Measurements from ENCODE around the gene EGFLAM. TPM values are rescaled to one million over a fixed set of nuclear protein-coding genes. Genes with fewer than 3 reads are reported as not detected.

EGFLAM gene
- total RNA-seq, result 1 to 10 TPM; 3.5 to 6.7 (median 6.3) TPM

DNA sequence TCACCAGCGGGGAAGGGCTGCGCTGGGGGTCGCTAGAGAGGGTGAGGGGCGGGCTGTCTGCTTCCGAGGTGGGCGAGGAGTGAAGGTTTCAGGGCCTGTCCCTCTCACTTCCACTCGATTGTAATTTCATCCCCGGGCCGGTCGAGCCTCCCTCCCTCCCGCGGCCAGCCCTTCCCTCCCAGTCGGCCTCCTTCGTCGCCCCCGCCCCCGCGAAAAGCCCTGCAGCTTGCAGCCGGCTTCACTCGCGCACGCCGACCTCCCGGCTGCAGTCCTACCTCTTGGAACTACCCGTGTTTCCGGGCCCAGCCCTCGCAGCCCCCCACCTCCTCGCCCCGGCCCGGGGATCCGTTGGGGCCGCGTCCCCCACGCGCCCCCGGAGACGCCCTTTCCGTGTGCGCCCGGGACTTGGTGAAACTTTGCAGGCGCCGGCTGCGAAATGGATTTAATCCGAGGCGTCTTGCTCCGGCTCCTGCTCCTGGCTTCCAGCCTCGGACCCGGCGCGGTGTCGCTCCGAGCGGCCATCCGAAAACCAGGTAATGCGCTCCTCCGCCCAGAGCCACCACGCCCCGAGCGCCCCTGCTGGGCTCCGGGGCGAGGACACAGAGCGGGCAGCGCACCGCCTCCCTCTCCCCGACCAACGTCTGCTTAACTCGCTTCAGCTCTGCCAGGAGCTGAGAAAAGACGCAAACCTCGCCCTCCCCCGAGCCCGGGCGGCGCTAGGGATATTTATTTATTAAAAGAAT, at the start of gene EGFLAM:
EGFLAM (plus strand) TSS at position 241 of the 743 bp plus-strand sequence; CDS start at position 437, 196 bp downstream.
- TF ChIP-seq, protein P1, sequence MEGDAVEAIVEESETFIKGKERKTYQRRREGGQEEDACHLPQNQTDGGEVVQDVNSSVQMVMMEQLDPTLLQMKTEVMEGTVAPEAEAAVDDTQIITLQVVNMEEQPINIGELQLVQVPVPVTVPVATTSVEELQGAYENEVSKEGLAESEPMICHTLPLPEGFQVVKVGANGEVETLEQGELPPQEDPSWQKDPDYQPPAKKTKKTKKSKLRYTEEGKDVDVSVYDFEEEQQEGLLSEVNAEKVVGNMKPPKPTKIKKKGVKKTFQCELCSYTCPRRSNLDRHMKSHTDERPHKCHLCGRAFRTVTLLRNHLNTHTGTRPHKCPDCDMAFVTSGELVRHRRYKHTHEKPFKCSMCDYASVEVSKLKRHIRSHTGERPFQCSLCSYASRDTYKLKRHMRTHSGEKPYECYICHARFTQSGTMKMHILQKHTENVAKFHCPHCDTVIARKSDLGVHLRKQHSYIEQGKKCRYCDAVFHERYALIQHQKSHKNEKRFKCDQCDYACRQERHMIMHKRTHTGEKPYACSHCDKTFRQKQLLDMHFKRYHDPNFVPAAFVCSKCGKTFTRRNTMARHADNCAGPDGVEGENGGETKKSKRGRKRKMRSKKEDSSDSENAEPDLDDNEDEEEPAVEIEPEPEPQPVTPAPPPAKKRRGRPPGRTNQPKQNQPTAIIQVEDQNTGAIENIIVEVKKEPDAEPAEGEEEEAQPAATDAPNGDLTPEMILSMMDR (IDR thresholded peaks at IDR 0.05), result peak in 1 of 6 experiments; percentile 33
- no peak for TF ChIP-seq POLR2A (IDR thresholded peaks at IDR 0.05)
- H3K27ac ChIP-seq, result no peak within 1 kb of the TSS
- peaks cover 9% of the 10 kb centered on the region for H3K27me3 ChIP-seq
- WGBS, 2 donors, result 1 to 2% methylated on average over 23 to 52 of the region's 73 CpGs
- no peaks in the 10 kb centered on the region for H3K9me3 ChIP-seq
- H3K36me3 ChIP-seq, result no peaks in the 10 kb centered on the region
- peaks cover 13 to 16% of the 10 kb centered on the region in 2 donors for H3K4me1 ChIP-seq
- H3K4me3 ChIP-seq (replicated peaks in 1 of 3), result peak within 1 kb of the TSS in 2 of 3 donors; percentile 4 to 32
- peak; percentile 13 to 19 for DNase-seq
- intact Hi-C loops (cut with DNase I), result no loop called here

DNA sequence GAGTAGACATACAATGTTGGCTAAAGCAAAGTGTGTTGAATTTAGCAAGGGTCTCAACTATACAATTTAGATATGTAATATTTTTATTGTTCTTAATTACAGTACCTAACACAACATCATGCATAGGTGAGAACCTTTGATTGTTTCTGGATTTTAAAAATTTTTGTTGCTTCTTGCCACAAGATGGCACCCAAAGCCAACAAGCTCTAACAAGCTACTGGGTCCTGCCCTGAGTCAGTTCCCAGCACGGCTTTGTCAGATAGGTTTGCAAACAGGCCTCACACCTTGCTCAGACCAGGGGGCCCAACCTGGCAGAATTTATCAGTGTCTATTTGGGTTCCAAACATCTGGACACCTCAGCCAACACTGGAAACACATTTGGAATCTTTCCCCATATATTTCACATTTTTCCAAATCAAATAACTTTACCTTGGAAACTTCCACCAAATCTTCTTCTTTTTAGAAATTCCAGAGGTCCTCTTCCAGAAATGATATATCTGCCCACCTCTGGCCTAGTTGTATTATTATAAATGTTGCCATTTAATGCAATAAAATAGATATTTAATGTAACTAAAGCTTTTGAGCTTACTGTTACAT, 49.5 kb upstream of the EGFLAM start:
- no peaks in the 10 kb centered on the region for H3K9me3 ChIP-seq
- H3K27ac ChIP-seq, result no peak overlapping the region
- peak in 1 of 2 donors; percentile 5 for DNase-seq
- intact Hi-C loops (cut with DNase I), result no loop called here
- no peak for TF ChIP-seq POLR2A (IDR thresholded peaks at IDR 0.05)
- TF ChIP-seq, protein P1 (IDR thresholded peaks at IDR 0.05), result peak in 1 of 6 experiments; percentile 24
- H3K36me3 ChIP-seq, result no peaks in the 10 kb centered on the region
- 18 to 20% methylated on average over 1 of the region's 1 CpG for WGBS, 2 donors
- H3K4me3 ChIP-seq (replicated peaks in 1 of 3), result no peak overlapping the region
- H3K27me3 ChIP-seq, result no peaks in the 10 kb centered on the region
- no peaks in the 10 kb centered on the region for H3K4me1 ChIP-seq

DNA sequence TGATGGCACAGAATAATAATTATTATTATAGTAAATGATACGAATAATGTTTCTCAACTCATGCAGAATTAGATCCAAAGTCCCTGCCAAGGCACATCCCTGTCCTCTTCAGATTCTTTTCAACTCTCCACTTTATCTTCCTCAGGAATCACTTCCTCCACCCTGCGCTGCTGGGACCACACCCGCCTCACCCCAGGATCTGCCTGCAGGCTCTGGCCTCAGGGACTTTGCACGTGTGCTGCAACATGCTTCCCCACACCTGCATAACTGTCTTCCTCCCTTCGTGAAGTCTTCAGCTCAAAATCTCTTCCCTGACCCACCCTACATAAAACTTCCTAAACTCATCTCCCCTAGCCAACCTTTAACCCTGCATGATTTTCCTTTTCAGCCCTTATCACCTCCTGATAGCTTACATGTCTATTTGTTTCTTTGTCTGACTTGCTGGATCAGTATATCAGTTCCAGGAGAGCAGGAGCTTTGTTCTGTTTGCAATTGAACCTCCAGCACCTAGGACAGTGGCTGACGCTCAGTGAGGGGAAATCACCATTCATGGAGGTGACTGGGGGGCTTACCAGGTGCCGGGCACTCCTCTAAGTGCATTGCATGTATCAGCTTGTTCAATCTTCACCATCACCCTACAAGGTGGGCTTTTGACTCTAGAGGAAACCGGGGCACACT, 47.5 kb upstream of the EGFLAM start:
- Histone ChIP-seq H3K4me1 (no peaks in the 10 kb centered on the region), H3K27ac (no peak overlapping the region), H3K4me3 (replicated peaks in 1 of 3) (no peak overlapping the region), H3K9me3 (no peaks in the 10 kb centered on the region), H3K27me3 (no peaks in the 10 kb centered on the region), H3K36me3 (no peaks in the 10 kb centered on the region)
- WGBS, 2 donors, result 60 to 70% methylated on average over 8 of the region's 8 CpGs
- DNase-seq, result no peak
- intact Hi-C loops (cut with DNase I), result no loop called here
- TF ChIP-seq, protein P1 (IDR thresholded peaks at IDR 0.05), result no peak
- no peak for TF ChIP-seq POLR2A (IDR thresholded peaks at IDR 0.05)

DNA sequence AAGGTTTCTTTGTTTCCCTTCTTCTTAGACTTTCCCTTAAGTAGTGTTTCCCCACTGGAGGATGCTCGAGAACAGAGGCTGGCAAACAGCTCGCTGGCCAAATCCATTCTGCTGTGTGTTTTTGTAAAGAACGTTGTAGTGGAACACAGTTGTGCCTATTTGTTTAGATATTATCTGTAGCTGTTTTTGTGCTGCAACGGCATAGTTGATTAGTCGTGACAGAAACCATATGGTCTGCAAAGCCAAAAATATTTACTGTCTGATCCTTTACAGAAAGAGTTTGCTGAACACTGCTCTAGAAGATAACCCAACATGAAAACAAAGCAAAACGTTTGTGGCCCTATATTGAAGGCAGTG, 47.0 kb upstream of the EGFLAM start:
- TF ChIP-seq, protein P1 (IDR thresholded peaks at IDR 0.05), result no peak
- no peak for TF ChIP-seq POLR2A (IDR thresholded peaks at IDR 0.05)
- no peaks in the 10 kb centered on the region for H3K4me1 ChIP-seq
- WGBS, 2 donors, result 56 to 61% methylated on average over 6 of the region's 6 CpGs
- H3K4me3 ChIP-seq (replicated peaks in 1 of 3), result no peak overlapping the region
- H3K27me3 ChIP-seq, result no peaks in the 10 kb centered on the region
- intact Hi-C loops (cut with DNase I), result no loop called here
- H3K9me3 ChIP-seq, result no peaks in the 10 kb centered on the region
- H3K36me3 ChIP-seq, result no peaks in the 10 kb centered on the region
- DNase-seq, result no peak
- H3K27ac ChIP-seq, result no peak overlapping the region

- TF ChIP-seq, protein P1 (IDR thresholded peaks at IDR 0.05), result no peak
- TF ChIP-seq POLR2A (IDR thresholded peaks at IDR 0.05), result no peak
- no peak for DNase-seq
- intact Hi-C loops (cut with DNase I), result no loop called here
- H3K4me3 ChIP-seq (replicated peaks in 1 of 3), result no peak overlapping the region
- no peaks in the 10 kb centered on the region for H3K4me1 ChIP-seq
- H3K36me3 ChIP-seq, result no peaks in the 10 kb centered on the region
- H3K27ac ChIP-seq, result no peak overlapping the region
- no peaks in the 10 kb centered on the region for H3K9me3 ChIP-seq
- H3K27me3 ChIP-seq, result no peaks in the 10 kb centered on the region
These were observed 46.1 kb upstream of the EGFLAM start for GRCh38 chr5:38212307-38212706.
